Retina (tissue), 1 donor: Measurements from ENCODE around the gene GPR173.

Source experiments
- DNase-seq: peaks from one replicate; pipeline ENCODE4 v3.0.0-alpha.2; 2016

The GPR173 gene

DNA sequence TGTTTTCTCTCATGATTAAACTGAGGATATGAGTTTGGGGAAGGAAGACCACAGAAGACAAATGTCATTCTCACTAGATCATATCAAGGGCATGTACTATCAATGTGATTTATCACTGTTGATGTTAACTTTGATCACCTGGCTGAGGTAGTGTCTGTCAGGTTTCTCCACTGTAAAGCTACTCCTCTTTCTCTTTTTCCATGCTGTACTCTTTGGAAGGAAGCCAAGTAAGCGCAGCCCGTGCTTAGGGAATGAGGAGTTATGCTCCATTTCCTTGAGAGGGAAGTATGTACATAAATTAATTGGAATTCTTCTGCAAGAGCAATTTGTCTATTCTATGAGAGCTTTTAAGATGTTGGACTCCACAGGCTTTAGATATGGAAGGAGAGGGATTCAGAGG lies 41.3 kb downstream of the GPR173 start:
- DNase-seq = no peak

DNA sequence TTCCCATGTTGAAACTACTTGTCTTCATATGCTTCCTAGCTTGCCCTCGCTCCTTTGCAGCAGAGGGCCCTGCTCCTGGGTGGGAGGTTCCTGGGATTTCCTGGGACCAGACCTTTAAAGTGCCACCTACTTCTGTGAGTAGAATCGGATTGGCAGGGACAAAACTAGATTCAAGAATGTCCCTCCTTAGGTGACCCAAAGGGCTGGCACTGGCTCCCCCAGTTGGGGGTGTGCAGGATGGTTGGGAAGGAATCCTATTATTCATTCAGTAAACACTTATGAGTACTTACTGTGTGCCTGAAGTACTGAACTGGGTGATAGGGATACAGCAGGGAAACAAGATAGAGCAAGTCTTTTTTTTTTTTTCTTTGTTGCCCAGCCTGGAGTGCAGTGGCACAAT lies 42.8 kb downstream of the GPR173 start:
- no peak for DNase-seq

- DNase-seq = peak; percentile 63
These were observed 44.6 kb downstream of the GPR173 start for GRCh38 chrX:53093177-53093655.

DNA sequence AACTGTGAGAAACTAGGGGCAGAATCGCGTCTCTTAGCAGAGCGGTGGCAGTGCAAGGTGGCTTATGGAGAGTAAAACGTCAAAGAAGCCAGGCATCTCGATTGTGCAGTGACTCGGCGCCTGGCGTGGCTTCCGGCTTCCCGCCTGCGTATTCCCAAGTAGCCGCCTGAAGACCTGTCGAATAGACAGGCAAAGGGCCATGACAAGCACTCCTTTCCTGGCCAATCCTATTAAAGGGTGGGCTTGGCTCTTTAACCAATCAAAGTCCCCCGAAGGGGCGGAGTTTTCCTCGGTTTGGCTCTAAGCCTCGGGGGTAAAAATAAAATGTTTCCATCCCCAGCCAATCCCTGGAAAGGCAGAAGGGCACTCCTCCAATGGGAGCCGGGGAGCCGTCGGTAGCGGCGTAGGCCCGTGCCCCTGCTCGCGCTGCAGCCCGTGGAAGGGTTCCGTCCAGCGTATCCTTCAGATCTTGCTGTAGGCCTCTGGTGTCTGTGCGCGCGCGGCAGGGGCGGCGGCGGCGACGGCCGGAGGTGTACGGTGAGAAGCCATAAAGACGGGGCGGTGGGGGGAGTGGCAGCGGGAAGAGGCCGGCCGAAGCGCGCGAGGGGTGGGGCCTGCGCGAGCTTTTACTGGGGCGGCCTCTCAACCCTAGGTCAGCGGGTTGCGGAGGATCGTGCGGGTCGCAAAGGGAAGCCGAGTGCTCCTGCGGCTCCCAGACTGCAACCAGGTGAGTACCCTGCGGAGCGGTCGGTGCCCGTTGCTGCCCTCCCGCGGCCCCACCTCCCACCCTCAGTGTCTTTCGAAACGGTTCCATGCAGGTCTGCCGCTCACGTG lies 45.4 kb downstream of the GPR173 start, which contains the start of gene KANTR:
Gene KANTR (plus strand): TSS at position 395 of the 834 bp plus-strand sequence. CDS start 30,131 bp downstream, outside the sequence.
- DNase-seq = peak; percentile 87

- no peak for DNase-seq
These were observed 46.0 kb downstream of the GPR173 start for GRCh38 chrX:53094582-53094905.

DNA sequence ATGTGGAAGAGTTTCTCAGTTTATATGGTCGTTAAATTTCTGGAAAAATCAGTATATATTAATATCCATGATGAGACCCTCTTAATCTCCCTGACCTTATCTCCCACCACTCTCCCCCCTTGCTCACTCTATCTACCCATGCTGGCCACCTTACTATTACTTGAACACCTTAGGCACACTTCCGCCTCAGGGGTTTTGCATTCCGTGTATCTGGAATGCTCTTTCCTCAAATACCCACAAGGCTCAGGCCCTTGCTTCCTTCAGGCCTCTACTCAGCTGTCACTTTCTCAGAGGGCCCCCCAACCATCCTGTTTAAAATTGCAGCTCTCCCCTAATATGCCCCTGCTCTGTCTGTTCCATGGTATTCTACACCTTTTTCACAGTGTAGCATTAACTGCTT lies 47.2 kb downstream of the GPR173 start:
- no peak for DNase-seq

GRCh38 chrX:53114864-53115549 lies 66.4 kb downstream of the GPR173 start:
- no peak for DNase-seq

DNA sequence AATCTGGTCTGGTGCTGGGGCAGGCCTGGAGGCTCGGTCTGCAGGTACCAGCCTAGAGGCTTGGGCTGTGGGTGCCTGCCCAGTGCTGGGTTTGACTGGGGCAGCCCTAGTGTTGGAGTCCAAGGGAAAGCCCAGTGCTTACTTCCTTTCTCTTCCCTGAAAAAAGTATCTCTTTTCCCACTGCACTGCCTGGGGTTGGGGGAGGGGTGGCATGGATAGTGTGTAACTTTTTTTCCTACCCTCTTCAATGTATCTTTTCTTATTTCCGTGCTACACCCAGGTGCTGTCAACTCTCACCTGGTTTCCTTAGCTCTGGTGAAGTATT lies 66.9 kb downstream of the GPR173 start:
- no peak for DNase-seq

DNA sequence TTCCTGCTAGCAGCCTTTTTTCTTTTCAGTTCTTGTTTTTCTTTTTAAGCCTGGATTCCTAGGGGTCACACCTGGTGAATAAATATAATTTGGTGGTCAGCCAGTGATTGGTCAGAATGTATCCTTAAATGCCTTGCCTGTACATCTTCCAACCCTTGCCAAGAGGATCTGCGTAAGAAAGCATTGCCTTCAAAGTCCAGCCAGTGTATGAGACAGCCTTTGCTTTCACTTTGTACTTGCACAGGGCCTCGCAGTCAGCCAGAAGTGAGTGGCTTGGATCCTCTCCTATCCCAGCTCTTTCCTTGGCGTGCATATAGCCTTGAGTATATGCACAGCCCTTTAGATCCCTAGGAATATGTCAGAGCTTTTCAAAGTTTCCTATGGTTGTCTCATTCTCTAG lies 67.5 kb downstream of the GPR173 start:
- no peak for DNase-seq

- DNase-seq = no peak
These were observed 73.4 kb downstream of the GPR173 start for GRCh38 chrX:53122013-53122412.

DNA sequence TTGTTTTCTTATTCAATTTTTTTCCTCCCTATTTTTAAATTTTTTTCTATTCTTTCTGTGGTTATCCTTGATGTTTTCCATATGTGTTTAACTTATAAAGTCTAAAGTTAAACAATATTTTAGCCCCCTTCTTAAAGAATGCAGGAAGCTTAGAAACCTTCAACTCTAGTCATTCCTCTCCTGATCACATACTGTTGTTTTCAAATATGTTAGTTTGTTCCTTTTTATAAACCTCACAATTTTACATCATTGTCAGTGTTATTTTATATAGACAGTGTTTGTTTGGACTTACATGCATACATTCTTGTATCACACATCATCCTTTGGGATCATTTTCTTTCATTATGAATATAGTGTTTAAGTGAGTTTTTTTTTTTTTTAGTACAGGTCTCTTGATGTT lies 76.9 kb downstream of the GPR173 start:
- no peak for DNase-seq

DNA sequence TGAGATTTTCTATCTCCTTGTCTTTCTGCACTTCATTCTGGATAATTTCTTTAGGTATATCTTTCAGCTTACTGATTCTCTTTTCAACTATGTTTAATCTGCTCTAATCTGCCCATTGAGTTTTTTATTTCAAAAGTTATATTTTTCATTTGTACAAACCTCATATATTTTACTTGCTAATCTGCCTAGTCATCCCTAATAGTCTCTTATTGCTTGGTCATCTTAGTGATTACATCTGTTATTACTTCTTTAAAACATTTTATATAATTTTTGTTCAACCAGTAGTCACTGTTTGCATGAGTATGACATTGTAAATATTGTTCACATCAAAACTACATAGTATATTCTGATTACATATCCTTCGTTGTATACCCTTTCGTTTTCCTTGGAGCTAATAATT lies 77.8 kb downstream of the GPR173 start:
- no peak for DNase-seq

- no peak for DNase-seq
These were observed 79.6 kb downstream of the GPR173 start for GRCh38 chrX:53128097-53128749.
